GM21529 (cell line): ENCODE data around the gene DNAJC10.
"Not testable (repeated sequence)": the region's sequence is repeated elsewhere in the genome, so short reads cannot be mapped to it uniquely, and the experiment has no call there.

ENCODE experiments used
- ATAC-seq: cut with Tn5 transposase; IDR thresholded peaks from one replicate; pipeline ENCODE4 v1.9.1; 2021; ENCODE audit not compliant: unreplicated experiment

The DNAJC10 gene

GRCh38 chr2:182782686-182783085 is 66.6 kb downstream of the DNAJC10 start:
- not testable (repeated sequence) for ATAC-seq

GRCh38 chr2:182784058-182784706 is 68.1 kb downstream of the DNAJC10 start:
- ATAC-seq: no peak

GRCh38 chr2:182784777-182785176 is 68.7 kb downstream of the DNAJC10 start:
- no peak for ATAC-seq

- ATAC-seq: no peak
Observed at GRCh38 chr2:182792441-182792840, 76.4 kb downstream of the DNAJC10 start.

GRCh38 chr2:182798736-182799135 is 82.7 kb downstream of the DNAJC10 start:
- ATAC-seq: no peak

- ATAC-seq: no peak
Observed at GRCh38 chr2:182804128-182804527, 88.1 kb downstream of the DNAJC10 start.

GRCh38 chr2:182807319-182807718 is 91.3 kb downstream of the DNAJC10 start:
- ATAC-seq: no peak

GRCh38 chr2:182810087-182810486 is 94.0 kb downstream of the DNAJC10 start:
- ATAC-seq: no peak

- no peak for ATAC-seq
Observed at GRCh38 chr2:182814380-182814779, 98.3 kb downstream of the DNAJC10 start.

GRCh38 chr2:182814804-182815203 is 98.7 kb downstream of the DNAJC10 start:
- no peak for ATAC-seq

GRCh38 chr2:182816866-182817265 is 100.8 kb downstream of the DNAJC10 start:
- ATAC-seq: no peak

- no peak for ATAC-seq
Observed at GRCh38 chr2:182817558-182817957, 101.5 kb downstream of the DNAJC10 start.

GRCh38 chr2:182818501-182818900 is 102.4 kb downstream of the DNAJC10 start:
- ATAC-seq: no peak

GRCh38 chr2:182818925-182819324 is 102.9 kb downstream of the DNAJC10 start:
- ATAC-seq: no peak

- no peak for ATAC-seq
Observed at GRCh38 chr2:182819412-182819811, 103.4 kb downstream of the DNAJC10 start.

GRCh38 chr2:182821182-182821581 is 105.1 kb downstream of the DNAJC10 start:
- no peak for ATAC-seq

GRCh38 chr2:182822733-182823132 is 106.7 kb downstream of the DNAJC10 start:
- ATAC-seq: no peak

GRCh38 chr2:182824056-182824766 is 108.2 kb downstream of the DNAJC10 start:
- no peak for ATAC-seq

GRCh38 chr2:182824767-182825158 is 108.7 kb downstream of the DNAJC10 start:
- no peak for ATAC-seq

GRCh38 chr2:182826064-182826463 is 110.0 kb downstream of the DNAJC10 start:
- ATAC-seq: no peak

- no peak for ATAC-seq
Observed at GRCh38 chr2:182826496-182826895, 110.4 kb downstream of the DNAJC10 start.

- ATAC-seq: no peak
Observed at GRCh38 chr2:182827182-182827879, 111.3 kb downstream of the DNAJC10 start.
